Mesothelial cell of epicardium (in vitro differentiated cells): ENCODE measurements around the gene CD93. TPM values are rescaled to one million over a fixed set of nuclear protein-coding genes. Genes with fewer than 3 reads are reported as not detected.

Experiments used
- DNase-seq, 2 experiments: peaks; one replicate each; pipeline ENCODE4 v3.0.0; 2021; ENCODE audit warnings: low spot score in 2 of 2; ENCODE audit not compliant: unreplicated experiment in 2 of 2
- H3K27ac Mint-ChIP-seq: 2 replicates; pipeline ENCODE4 v1.8.0; 2021; ENCODE audit warnings: mixed read lengths
- H3K27me3 Mint-ChIP-seq: 2 replicates; pipeline ENCODE4 v1.8.0; 2021; ENCODE audit warnings: low read depth, mixed read lengths
- H3K36me3 Mint-ChIP-seq: 2 replicates; pipeline ENCODE4 v1.8.0; 2021; ENCODE audit warnings: mixed read lengths
- H3K4me1 Mint-ChIP-seq: 2 replicates; pipeline ENCODE4 v1.8.0; 2021; ENCODE audit warnings: mixed read lengths
- H3K4me3 Mint-ChIP-seq: 2 replicates; pipeline ENCODE4 v1.8.0; 2021; ENCODE audit warnings: mild to moderate bottlenecking, moderate library complexity, mixed read lengths
- H3K9me3 Mint-ChIP-seq: 2 replicates; pipeline ENCODE4 v1.8.0; 2021; ENCODE audit warnings: mixed read lengths
- total RNA-seq: library from RNA; stranded (reverse); gene quantifications from 3 replicates; pipeline ENCODE4 v1.2.1, GENCODE V29; 2021
- TF ChIP-seq, protein P1 (sequence below): fragments of 200-600 bp; sonication (generic); IDR thresholded peaks from one replicate; pipeline ENCODE4 v1.5.0; 2021; ENCODE audit warnings: antibody characterized with exemption; ENCODE audit not compliant: unreplicated experiment

Gene CD93
- total RNA-seq, 1 donor from 2014 or later, result 0.07 TPM

DNA sequence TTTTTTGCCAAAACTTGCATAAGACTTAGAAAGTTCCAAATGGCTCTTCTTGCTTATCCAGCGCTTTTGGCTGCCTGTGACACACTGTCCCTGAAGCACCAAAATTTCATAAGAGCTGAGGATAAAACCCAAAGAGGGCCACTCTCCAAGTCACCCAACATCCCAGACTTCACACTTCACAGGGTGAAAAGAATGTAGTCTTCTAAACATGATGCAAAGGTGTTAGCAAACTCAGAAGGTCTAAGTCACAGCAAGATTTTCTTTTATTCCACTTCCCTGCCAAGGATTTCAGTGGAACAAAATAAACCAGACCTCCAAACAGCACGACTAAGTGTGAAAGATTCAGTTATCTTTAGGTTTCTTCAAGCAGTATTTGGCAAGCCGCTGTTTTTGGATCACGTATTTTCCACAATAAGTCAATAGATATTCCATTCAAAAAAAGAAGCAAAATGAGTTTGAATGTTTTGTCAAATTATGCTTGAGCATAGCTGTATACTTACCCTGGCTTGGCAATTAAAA, 44.6 kb upstream of the CD93 start:
- no peak for DNase-seq
- Mint-ChIP-seq H3K36me3 (no peaks in the 10 kb centered on the region), H3K4me1 (peaks cover 9% of the 10 kb centered on the region), H3K9me3 (peaks cover 3% of the 10 kb centered on the region), H3K4me3 (no peak overlapping the region), H3K27me3 (no peaks in the 10 kb centered on the region), H3K27ac (no peak overlapping the region)
- TF ChIP-seq, protein P1, sequence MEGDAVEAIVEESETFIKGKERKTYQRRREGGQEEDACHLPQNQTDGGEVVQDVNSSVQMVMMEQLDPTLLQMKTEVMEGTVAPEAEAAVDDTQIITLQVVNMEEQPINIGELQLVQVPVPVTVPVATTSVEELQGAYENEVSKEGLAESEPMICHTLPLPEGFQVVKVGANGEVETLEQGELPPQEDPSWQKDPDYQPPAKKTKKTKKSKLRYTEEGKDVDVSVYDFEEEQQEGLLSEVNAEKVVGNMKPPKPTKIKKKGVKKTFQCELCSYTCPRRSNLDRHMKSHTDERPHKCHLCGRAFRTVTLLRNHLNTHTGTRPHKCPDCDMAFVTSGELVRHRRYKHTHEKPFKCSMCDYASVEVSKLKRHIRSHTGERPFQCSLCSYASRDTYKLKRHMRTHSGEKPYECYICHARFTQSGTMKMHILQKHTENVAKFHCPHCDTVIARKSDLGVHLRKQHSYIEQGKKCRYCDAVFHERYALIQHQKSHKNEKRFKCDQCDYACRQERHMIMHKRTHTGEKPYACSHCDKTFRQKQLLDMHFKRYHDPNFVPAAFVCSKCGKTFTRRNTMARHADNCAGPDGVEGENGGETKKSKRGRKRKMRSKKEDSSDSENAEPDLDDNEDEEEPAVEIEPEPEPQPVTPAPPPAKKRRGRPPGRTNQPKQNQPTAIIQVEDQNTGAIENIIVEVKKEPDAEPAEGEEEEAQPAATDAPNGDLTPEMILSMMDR, result no peak

DNA sequence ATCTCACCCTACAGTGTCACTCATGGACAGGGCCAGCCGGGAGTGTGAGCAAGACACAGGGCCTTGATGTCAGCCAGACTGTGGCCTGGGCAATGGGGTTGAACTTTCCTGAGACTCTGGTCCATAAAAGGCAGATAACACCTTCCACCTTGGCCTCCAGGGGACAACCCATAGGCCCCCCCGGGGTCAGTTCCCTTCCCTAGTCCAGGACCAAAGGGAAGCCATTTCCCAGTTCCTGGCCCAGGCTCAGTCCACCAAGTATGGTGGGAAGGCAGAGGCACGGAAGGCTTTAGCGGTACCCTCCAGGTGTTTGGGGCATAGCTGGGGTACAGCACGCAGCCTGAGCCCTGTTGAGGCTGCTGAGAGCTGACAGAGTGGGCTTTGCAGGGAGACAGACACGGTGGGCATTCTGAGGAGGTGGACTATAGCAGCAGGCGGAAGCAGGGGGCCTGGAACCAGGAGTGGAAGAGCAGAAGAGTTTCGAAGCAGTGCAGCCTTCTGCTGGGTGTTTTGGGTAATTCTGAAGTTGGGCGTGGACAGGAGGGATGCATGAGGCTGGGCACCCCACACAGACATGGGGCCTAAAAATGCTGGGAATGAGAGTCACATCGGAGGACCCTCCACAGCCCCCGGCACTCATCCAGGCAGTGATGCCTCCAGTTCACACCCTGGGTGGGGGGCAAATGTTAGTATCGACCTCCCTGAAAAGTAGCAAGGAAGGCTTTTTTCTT, 43.9 kb upstream of the CD93 start:
- Mint-ChIP-seq H3K27me3 (no peaks in the 10 kb centered on the region), H3K4me1 (peaks cover 14% of the 10 kb centered on the region), H3K9me3 (peaks cover 3% of the 10 kb centered on the region), H3K4me3 (no peak overlapping the region), H3K27ac (no peak overlapping the region), H3K36me3 (no peaks in the 10 kb centered on the region)
- TF ChIP-seq, protein P1, result no peak
- DNase-seq, result no peak

DNA sequence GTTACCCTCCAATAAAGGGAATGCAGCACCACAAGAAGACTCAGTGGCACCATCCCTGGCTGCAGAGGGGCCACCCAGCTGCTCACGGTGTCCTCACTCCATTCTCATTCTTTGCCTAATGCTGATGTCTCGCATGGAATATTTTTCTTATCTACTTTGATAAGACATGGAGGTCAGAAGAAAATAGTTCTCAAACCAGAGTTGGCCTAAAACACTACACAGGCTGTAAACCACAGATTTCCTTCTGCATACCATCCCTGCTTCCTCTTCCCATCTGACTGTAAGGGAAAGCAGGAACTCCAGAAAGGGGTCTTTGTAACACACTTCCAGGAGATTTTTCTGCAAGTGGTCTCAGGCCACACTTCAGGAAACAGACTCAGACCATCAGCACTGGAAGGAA, 43.1 kb upstream of the CD93 start:
- Mint-ChIP-seq H3K4me3 (no peak overlapping the region), H3K36me3 (no peaks in the 10 kb centered on the region), H3K27me3 (no peaks in the 10 kb centered on the region), H3K4me1 (peaks cover 20% of the 10 kb centered on the region), H3K27ac (no peak overlapping the region), H3K9me3 (peaks cover 3% of the 10 kb centered on the region)
- TF ChIP-seq, protein P1, result no peak
- no peak for DNase-seq

DNA sequence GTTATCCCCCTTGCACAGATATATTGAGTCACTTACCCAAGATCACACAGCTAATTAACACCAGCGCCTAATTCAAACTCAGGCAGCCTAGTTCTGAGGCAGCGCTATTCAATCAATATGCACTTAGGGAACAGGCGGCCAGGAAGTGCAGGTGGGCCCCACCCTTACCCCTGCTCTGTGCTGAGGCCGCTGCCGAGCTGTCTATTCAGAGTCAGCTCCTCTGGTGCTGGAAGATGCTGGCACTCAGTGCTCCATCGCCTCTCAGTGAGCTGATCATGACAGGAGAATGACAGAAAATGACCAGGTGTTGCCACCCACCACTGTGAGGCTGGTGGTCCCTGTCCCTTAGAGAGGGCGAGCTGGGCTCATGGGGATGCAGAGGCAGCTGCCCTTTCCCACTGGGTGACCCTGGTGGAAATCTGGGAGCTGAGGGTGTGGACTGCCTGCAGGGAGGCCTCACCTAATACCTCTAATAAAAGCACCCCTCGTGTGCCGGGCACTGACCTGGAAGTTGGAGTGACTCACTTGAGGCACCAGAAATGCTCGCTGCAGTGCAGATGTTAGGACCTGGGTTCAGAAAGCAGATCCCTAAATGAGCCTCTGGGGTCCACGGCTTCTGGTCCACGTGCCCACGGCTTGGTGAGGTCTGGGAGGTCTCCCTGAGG, 42.5 kb upstream of the CD93 start:
- H3K4me3 Mint-ChIP-seq, result no peak overlapping the region
- H3K4me1 Mint-ChIP-seq, result peaks cover 22% of the 10 kb centered on the region
- no peak for DNase-seq
- no peak overlapping the region for H3K27ac Mint-ChIP-seq
- no peaks in the 10 kb centered on the region for H3K36me3 Mint-ChIP-seq
- H3K9me3 Mint-ChIP-seq, result no peaks in the 10 kb centered on the region
- TF ChIP-seq, protein P1, result no peak
- H3K27me3 Mint-ChIP-seq, result no peaks in the 10 kb centered on the region

DNA sequence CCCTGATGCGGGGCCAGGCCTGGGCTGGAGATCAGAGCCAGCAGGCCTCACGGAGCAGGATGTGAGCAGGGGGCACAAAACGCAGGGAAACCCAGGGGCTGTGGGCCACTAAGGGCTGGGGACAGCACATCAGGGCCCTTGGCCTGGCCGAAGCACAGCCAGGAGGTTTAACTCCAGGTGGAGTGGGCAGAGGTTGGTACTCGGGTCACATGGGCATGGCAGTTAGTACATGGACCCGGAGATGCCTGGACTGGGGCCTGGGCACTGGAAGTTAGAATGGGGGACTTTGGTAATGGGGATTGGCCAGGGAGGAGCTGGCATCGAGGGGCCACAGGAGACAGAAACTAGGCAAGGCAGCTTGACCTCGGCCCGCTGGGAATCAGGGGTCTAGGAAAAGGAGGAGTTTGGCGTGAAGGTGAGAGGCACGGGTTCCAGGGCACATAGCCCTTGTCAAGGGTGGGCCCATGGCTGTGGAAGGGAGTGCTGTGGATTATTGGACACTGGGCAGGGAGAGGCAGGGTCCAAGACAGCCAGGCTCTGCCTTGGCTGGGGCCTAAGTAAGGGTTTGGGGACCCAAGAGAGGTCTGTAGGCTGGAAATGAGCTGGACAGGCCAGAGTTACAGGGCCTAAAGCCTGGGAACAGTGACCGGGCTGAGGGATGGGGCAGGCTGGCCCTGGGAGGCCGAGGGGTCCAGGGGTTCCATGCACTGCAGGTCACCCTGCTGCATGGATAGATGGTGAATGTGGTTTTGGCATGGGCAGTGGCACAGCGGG, 41.6 kb upstream of the CD93 start:
- Mint-ChIP-seq H3K27ac (no peak overlapping the region), H3K4me1 (peaks cover 22% of the 10 kb centered on the region), H3K4me3 (no peak overlapping the region), H3K9me3 (no peaks in the 10 kb centered on the region), H3K36me3 (no peaks in the 10 kb centered on the region), H3K27me3 (peaks cover 7% of the 10 kb centered on the region)
- DNase-seq, result no peak
- TF ChIP-seq, protein P1, result no peak
